HepG2 (cell line): ENCODE results near the gene ANKRD65. TPM values are rescaled to one million over a fixed set of nuclear protein-coding genes. Genes with fewer than 3 reads are reported as not detected.

ENCODE experiments used
- AKAP8 ChIP-seq: sonication (generic); formaldehyde crosslinking; IDR thresholded peaks from 2 replicates; pipeline ENCODE4 v1.5.1; 2020; ENCODE audit warnings: mild to moderate bottlenecking, missing genetic modification reagents
- ETV5 ChIP-seq: IDR thresholded peaks from 2 replicates; pipeline ENCODE4 v1.6.1; 2018; ENCODE audit warnings: missing biosample characterization, missing genetic modification reagents, inconsistent platforms, borderline replicate concordance
- IRF1 ChIP-seq: sonication (generic); formaldehyde crosslinking; IDR thresholded peaks from 2 replicates; pipeline ENCODE4 v1.4.0; 2020; ENCODE audit warnings: low read depth, mild to moderate bottlenecking, missing genetic modification reagents
- NFKB2 ChIP-seq: sonication (generic); formaldehyde crosslinking; IDR thresholded peaks from 2 replicates; pipeline ENCODE4 v1.4.0; 2020; ENCODE audit warnings: missing genetic modification reagents, borderline replicate concordance
- NONO ChIP-seq, 2 experiments: fragments of 450-650 bp in 1 of 2; sonication (generic) in 1 of 2; formaldehyde crosslinking in 1 of 2; IDR thresholded peaks in 1 of 2; conservative IDR thresholded peaks in 1 of 2; 2 replicates each; pipeline versions ENCODE4 v1.6.1 to v1.8.0; 2017 to 2022; ENCODE audit warnings: mild to moderate bottlenecking in 1 of 2, missing genetic modification reagents in 1 of 2, moderate library complexity in 1 of 2
- STAG1 ChIP-seq: sonication (generic); formaldehyde crosslinking; IDR thresholded peaks from 2 replicates; pipeline ENCODE4 v1.4.0; 2020; ENCODE audit warnings: missing genetic modification reagents
- UBTF ChIP-seq: sonication (generic); formaldehyde crosslinking; IDR thresholded peaks from 2 replicates; pipeline ENCODE4 v1.4.0; 2020; ENCODE audit warnings: mild to moderate bottlenecking, missing genetic modification reagents
- ZFY ChIP-seq: sonication (generic); formaldehyde crosslinking; IDR thresholded peaks from 2 replicates; pipeline ENCODE4 v1.4.0; 2020; ENCODE audit warnings: missing genetic modification reagents
- ZNF142 ChIP-seq: sonication (generic); formaldehyde crosslinking; IDR thresholded peaks from 2 replicates; pipeline ENCODE4 v1.4.0; 2020; ENCODE audit warnings: missing genetic modification reagents
- ZNF598 ChIP-seq: sonication (generic); formaldehyde crosslinking; IDR thresholded peaks from 2 replicates; pipeline ENCODE4 v1.5.1; 2020; ENCODE audit warnings: mild to moderate bottlenecking, missing genetic modification reagents, borderline replicate concordance
- ZNF619 ChIP-seq: sonication (generic); formaldehyde crosslinking; IDR thresholded peaks from 2 replicates; pipeline ENCODE4 v1.4.0; 2020; ENCODE audit warnings: mild to moderate bottlenecking, missing genetic modification reagents
- polyA plus RNA-seq, 8 experiments: library from polyadenylated mRNA; depleted of rRNA in 3 of 8; stranded (reverse) in 7 of 8; unstranded in 1 of 8; fragments of >200 nt; fragmentation: Illumina TruSeq in 4 of 8; extraction: Trizol in 4 of 8; gene quantifications; 2 replicates each; pipeline versions ENCODE4 v1.2.1 to v1.2.3, GENCODE V29; 2011 to 2016; ENCODE audit warnings: low read depth in 4 of 8, missing spikeins in 1 of 8, mixed read lengths in 1 of 8; ENCODE audit not compliant: insufficient read depth in 1 of 8
- total RNA-seq, 5 experiments: library from RNA; depleted of rRNA; stranded (reverse); fragments of >200 nt; fragmentation: Illumina TruSeq; extraction: Trizol; gene quantifications; 2 replicates each; pipeline ENCODE4 v1.2.3, GENCODE V29; 2016; ENCODE audit warnings: low read depth in 1 of 5
- TF ChIP-seq, protein P1 (sequence below): sonication (generic); formaldehyde crosslinking; conservative IDR thresholded peaks from 2 replicates; pipeline ENCODE4 v1.4.0; 2020; ENCODE audit warnings: mild to moderate bottlenecking, missing genetic modification reagents, moderate library complexity
- TF ChIP-seq, protein P2 (sequence below): sonication (generic); formaldehyde crosslinking; IDR thresholded peaks from 2 replicates; pipeline ENCODE4 v1.5.0; 2020; ENCODE audit warnings: mild to moderate bottlenecking, low read depth, missing genetic modification reagents, borderline replicate concordance

Gene ANKRD65
- total and polyA plus RNA-seq, 2 of the 13 experiments (the other 11 are each of a cell fraction or from before 2014, with no cell fraction given): 12.1 to 30.1 TPM

GRCh38 chr1:1371746-1372711, 49.0 kb downstream of the ANKRD65 start (continued):
- TF ChIP-seq ZNF142 (CRISPR knock-in tag): 0 out of 2 replicates have a peak, but pooled peaks have one; percentile 43
- peak; percentile 52; the same call in 1 of the 2 replicates for TF ChIP-seq ZFY (CRISPR knock-in tag)
- no peak for TF ChIP-seq ZNF598 (CRISPR knock-in tag)
- 0 out of 2 replicates have a peak, but pooled peaks have one; percentile 22 for TF ChIP-seq NFKB2 (CRISPR knock-in tag)
- TF ChIP-seq STAG1 (CRISPR knock-in tag): peak; percentile 71
- TF ChIP-seq AKAP8 (CRISPR knock-in tag): peak; percentile 17; the same call in 1 of the 2 replicates
- TF ChIP-seq, protein P1, sequence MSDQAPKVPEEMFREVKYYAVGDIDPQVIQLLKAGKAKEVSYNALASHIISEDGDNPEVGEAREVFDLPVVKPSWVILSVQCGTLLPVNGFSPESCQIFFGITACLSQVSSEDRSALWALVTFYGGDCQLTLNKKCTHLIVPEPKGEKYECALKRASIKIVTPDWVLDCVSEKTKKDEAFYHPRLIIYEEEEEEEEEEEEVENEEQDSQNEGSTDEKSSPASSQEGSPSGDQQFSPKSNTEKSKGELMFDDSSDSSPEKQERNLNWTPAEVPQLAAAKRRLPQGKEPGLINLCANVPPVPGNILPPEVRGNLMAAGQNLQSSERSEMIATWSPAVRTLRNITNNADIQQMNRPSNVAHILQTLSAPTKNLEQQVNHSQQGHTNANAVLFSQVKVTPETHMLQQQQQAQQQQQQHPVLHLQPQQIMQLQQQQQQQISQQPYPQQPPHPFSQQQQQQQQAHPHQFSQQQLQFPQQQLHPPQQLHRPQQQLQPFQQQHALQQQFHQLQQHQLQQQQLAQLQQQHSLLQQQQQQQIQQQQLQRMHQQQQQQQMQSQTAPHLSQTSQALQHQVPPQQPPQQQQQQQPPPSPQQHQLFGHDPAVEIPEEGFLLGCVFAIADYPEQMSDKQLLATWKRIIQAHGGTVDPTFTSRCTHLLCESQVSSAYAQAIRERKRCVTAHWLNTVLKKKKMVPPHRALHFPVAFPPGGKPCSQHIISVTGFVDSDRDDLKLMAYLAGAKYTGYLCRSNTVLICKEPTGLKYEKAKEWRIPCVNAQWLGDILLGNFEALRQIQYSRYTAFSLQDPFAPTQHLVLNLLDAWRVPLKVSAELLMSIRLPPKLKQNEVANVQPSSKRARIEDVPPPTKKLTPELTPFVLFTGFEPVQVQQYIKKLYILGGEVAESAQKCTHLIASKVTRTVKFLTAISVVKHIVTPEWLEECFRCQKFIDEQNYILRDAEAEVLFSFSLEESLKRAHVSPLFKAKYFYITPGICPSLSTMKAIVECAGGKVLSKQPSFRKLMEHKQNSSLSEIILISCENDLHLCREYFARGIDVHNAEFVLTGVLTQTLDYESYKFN: peak; percentile 22; the same call in 1 of the 2 replicates
- TF ChIP-seq ETV5 (CRISPR knock-in tag): 0 out of 2 replicates have a peak, but pooled peaks have one; percentile 33
- TF ChIP-seq UBTF (CRISPR knock-in tag): peak; percentile 26; the same call in 1 of the 2 replicates
- peak; percentile 13; the same call in 1 of the 2 replicates for TF ChIP-seq ZNF619
- no peak for TF ChIP-seq IRF1 (CRISPR knock-in tag)
- TF ChIP-seq, protein P2, sequence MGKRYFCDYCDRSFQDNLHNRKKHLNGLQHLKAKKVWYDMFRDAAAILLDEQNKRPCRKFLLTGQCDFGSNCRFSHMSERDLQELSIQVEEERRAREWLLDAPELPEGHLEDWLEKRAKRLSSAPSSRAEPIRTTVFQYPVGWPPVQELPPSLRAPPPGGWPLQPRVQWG (CRISPR knock-in tag): no peak
- TF ChIP-seq NONO (IDR thresholded peaks at IDR 0.05): no peak
- 0 out of 2 replicates have a peak, but pooled peaks have one; percentile 51 for TF ChIP-seq NONO (CRISPR knock-in tag; conservative IDR thresholded peaks at IDR 0.05)
